ENCODE measurements around the gene XRN1.
A peak's percentile ranks its signal among the peaks of the same experiment; 100 is the strongest.
"Not testable (repeated sequence)": the region's sequence is repeated elsewhere in the genome, so short reads cannot be mapped to it uniquely, and the experiment has no call there.

Gene XRN1, protein sequence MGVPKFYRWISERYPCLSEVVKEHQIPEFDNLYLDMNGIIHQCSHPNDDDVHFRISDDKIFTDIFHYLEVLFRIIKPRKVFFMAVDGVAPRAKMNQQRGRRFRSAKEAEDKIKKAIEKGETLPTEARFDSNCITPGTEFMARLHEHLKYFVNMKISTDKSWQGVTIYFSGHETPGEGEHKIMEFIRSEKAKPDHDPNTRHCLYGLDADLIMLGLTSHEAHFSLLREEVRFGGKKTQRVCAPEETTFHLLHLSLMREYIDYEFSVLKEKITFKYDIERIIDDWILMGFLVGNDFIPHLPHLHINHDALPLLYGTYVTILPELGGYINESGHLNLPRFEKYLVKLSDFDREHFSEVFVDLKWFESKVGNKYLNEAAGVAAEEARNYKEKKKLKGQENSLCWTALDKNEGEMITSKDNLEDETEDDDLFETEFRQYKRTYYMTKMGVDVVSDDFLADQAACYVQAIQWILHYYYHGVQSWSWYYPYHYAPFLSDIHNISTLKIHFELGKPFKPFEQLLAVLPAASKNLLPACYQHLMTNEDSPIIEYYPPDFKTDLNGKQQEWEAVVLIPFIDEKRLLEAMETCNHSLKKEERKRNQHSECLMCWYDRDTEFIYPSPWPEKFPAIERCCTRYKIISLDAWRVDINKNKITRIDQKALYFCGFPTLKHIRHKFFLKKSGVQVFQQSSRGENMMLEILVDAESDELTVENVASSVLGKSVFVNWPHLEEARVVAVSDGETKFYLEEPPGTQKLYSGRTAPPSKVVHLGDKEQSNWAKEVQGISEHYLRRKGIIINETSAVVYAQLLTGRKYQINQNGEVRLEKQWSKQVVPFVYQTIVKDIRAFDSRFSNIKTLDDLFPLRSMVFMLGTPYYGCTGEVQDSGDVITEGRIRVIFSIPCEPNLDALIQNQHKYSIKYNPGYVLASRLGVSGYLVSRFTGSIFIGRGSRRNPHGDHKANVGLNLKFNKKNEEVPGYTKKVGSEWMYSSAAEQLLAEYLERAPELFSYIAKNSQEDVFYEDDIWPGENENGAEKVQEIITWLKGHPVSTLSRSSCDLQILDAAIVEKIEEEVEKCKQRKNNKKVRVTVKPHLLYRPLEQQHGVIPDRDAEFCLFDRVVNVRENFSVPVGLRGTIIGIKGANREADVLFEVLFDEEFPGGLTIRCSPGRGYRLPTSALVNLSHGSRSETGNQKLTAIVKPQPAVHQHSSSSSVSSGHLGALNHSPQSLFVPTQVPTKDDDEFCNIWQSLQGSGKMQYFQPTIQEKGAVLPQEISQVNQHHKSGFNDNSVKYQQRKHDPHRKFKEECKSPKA (N-terminal part only)

DNA sequence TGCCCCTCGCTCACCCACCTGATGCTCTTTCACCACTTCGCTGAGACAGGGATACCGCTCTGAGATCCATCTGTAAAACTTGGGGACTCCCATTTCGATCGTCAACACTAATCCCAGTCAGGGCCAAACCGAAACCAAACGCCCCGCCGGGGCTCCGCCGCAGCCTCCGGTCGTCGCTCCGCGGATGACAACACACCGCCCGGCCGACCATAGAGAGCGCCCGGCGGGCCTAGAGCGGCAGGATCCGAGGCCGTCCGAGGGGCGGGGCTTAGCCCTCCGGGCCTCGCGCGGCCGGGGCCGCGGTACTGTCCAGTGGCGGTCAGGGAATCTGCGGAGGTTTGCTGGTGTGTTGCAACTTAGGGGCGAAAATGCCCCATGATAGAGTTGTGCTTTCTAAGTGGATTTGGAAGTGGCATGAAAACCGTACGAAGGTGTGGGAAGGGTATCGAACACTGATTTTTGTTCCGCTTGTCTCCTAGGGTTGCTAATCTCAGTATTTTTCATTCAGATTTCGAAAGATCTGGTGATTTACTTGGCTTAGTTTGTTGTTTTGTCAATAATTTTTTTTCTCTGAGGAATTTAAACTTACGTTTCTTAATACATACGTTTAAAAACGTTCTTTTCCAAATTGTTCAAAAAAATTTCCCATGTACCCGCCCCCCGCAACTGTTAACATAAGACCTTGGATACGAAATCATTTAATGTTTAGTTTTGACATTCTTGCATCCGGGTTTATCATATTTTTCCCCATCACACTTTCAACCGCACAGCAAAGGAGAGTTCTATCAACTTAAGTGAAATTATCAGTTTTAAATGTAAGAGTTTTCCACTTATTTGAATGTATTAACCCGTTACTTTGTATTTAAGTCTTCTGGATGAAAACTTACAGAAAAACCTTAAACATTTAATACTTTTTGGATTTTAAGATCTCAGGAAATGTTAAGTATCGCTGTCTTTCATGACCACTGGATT is at the start of gene XRN1:
XRN1 (minus strand) TSS at position 186 of the 972 bp plus-strand sequence; CDS start at position 93, 93 bp downstream.
- peak; percentile 85 for DNase-seq

DNA sequence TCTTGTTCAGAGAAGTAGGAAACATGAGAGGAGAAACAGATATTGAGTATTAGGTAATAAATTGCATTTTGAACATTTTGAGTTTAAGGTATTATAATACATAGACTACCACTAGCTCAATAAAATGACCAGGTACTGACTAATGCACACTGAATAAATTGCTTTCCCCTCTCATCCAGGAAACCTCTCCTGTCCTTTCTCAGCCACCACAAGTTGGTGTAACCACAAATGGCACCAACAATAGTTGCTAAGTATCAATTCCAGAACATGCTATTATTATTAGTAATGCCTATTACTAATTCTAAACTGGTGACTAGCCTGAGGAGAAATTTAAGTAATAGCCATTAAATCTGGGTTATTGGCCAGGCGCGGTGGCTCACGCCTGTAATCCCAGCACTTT is 47.3 kb upstream of the XRN1 start:
- DNase-seq: no peak

DNA sequence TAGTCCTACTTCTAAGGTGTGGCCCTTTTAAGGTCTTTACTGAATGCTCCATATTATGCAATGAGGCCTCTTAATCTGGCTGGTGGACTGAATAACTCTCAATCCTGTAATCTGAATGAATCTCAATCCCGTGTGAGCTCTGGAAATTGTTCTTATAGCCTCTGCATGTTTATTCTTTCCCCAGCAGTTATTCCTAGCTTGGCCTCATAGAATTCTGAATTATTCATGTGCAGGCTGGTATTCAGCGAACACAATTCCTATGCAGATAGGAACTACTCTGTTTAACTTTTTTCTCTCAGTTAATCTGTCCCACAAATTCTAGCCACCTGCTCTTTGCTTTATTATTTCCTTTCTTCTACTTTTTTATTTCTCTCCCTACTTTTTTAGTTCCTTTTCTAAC is 44.3 kb upstream of the XRN1 start:
- DNase-seq: no peak

DNA sequence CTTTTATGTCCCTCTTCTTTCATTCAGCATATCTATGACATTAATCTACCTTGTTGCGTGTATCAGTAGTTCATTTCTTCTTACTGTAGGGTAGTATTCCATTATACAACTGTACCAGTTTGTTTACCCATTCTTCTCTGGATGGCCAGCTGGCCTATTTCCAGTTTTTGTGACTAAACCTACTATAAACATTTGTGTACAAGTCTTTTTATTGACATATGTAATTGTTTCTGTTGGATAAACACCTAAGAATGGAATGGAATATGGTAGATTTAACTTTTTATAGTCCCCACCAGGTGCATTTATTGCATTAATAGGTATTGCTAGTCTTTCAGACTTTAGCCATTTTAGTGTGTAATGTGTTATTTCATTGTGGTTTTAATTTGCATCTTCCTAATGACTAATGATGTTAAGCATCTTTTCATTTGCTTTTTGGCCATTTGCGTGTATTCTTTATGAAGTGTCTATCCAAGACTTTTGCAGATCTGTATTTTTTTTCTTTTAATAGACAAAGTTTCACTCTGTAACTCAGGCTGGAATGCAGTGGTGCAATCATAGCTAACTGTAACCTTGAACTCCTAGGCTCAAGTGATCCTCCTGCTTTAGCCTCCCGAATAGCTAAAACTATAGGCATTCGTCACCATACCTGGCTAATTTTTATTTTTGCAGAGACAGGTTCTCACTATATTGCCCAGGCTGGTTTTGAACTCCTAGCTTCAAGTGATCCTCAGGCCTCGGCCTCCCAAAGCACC is 41.9 kb upstream of the XRN1 start:
- peak; percentile 19 for DNase-seq

DNA sequence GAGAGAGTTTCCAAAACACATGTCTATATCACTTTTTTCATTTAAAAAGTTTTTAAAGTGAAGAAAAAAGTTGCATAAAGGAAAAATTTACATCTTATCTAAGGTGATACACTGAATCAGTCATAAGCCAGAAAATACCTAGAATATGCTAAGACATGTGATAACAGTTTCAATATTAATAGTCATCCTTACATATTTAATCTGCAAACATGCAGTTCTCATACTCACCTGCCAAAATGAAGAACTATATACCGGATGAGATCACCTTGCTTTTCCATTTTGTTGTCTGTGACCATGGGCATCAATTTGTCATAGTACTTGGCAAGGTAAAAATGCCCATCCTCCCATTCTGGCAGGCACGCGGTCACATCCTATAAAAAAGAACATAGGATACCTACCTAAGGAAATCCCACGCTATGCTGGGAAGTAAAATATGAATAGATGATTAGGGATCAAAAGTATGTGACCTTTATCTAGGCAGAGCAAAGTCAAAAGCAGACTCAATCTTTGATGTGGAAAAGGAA is 37.1 kb upstream of the XRN1 start:
- no peak for DNase-seq

DNA sequence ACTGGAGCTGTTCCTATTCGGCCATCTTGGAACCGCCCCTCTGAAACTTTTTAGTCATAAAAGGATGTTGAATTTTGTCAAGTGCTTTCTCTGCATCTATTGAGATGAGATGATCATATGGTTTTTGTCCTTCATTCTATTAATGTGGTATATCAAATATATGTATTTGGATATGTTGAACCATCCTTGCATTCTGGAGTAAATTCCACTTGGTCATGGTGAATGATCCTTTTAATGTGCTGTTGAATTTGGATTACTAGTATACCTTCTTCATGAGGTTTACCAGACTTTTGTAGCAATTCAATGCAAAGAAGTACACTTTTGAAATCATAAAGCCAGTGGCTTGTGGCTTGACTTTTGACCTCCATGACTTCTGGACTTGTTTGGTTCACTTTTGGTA is 33.4 kb upstream of the XRN1 start:
- no peak for DNase-seq

DNA sequence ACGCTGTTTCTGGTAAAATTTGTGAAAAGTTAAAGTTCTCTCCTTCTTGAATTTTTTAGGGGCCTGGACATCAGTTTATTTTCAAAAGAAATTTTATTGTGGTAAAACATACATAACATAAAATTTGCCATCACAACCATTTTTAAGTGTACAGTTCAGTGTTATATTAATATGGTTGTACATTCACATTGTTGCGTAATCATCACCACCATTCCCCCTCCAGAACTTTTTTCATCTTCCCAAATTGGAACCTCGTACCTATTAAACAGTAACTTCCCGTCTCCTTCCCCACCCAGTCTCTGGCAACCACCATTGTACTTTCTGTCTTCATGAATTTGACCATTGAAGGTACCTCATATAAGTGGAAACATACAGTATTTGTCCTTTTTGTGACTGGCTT is 23.0 kb upstream of the XRN1 start:
- DNase-seq: no peak

DNA sequence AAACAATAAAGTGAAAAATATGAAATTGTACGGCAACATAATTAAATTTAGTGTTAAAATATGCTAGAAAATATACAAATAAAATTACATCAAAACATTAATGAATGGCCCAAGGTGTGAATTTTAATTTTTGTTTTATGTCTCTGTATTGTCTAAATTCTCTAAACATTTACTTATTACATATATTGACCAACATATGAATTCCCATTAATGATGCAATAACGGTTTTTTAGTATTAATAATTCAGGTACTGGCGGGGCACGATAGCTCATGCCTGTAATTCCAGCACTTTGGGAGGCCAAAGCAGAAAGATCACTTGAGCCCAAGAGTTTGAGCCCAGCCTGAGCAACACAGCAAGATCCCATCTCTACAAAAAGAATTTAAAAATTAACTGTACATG is 20.6 kb upstream of the XRN1 start:
- no peak for DNase-seq

DNA sequence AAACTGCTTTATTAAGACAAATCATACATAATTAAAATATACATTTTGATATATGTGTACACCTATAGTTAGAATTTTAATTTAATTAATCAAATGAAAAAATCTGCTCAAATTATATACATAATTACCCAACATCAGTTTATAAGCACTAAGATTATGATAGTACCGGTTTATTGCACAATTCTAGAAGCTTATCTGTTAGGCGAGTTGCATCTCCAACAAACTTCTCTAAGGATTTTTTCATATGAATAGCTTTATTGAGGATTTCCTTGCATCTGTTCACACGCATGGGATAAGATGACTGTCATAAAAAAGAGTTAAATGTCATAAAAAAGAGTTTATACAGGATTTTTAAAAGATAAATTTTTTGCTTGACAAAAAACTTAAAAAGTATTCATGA is 19.9 kb upstream of the XRN1 start:
- DNase-seq: no peak

DNA sequence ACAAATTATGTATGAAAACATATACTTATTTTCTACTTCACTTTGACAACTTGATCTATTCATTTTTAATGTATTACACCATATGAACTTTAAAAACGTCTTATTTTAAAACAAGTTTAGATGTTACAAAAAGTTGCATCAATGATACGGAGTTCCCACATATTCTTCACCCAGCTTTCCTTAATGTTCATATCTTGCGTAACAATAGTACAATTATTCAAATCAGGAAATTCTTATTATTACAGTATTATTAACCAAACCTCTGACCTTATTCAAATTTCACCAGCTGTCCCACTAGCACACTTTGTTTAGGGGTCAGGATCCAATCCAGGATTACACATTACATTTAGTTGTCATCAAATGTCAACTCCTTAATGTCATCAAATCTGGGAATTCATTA is 12.9 kb upstream of the XRN1 start:
- no peak for DNase-seq

DNA sequence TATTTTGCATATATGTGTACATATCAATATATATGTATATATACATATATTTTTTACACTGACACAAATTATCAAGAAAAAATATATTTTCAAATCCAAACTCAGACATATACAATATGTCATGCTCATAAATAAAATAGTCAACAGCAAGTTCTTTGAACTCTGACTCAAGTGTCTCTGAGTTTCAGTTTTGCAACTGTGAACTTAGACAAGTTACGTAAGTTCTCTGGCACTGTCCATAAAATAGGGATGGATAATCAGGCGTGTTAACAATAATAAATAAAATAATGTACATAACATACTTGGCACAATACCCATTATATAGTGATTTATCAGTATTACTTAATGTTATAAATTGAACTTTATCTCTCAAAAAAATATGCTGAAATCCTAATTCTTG is 12.1 kb upstream of the XRN1 start:
- no peak for DNase-seq

DNA sequence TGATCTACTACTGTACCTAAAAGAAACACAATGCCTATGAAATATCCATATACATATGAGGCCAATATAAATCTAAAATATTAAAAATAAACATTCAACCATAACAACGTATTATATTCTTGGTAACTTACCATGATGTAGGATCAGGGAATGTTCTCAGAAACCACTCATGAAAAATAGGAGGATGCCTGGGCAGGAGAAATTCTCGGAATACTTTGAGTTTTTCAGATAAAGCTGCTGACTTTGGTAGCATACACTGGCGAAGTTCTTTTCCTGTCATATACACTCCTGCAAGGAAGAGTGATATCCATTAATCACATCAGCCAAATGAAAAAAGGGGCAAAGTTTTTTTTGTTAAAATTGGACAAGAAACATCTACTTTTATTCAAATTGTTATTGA is 11.3 kb upstream of the XRN1 start:
- DNase-seq: no peak

DNA sequence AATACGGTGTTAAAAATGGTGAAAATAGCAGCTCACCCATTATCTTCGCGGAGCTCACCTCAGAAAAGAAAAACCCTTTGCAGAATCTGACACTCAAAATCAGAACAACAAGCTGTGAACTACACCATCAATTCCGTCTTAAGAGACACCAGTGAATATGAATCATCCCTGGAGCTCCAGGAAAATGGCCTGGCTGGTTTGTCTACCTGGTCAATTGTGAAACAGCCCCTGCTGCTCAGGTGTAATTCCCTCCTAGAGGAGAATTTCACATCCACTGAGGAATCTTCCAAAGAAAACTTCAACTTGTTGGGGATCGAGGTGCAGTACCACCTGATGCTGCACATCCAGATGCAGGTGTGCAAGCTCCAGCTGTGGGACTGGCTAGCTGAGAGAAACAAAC is 3.0 kb upstream of the XRN1 start:
- DNase-seq: no peak

DNA sequence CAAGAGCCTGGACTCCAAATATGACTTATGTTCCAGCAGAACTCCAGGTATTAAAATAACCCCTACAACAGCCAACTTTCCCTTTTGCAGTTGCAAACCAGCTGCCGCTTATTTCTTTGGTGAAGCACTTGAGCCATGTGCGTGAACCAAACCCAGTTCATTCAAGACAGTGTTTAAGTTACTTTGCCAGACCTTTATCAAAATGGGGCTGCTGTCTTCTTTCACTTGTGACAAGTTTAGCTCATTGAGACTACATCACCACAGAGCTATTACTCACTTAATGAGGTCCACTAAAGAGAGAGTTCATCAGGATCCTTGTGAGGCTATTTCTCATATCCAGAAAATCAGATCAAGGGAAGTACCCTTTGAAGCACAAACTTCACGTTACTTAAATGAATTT is 2.4 kb upstream of the XRN1 start:
- no peak for DNase-seq

DNA sequence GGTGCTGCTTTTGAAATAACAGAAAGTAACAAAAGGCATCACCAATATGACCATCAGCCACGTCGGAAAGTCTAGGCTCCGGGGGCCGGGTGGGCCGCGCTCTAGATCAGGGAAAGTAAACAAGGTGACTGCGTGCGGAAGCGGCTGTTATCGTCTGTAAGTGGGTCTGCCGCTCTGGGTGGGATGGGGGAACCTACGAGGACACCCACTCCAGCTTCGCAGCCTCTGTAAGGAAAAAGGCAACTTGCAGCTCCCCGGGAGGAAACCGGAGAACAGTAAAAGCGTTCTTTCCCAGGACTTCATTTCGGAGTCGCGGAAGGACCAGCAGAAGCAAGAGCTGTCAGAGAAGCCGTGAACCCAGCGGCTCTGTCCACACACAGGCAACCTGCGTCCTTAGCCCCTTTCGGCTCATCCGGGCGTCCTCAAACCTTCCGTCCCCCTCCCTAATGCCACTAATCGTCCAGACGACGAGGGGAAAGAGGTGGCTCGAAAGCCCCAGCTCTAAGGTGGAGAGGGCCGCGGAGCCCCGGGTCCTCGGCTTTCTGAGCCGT is 461 bp downstream of the XRN1 start:
- DNase-seq: no peak

DNA sequence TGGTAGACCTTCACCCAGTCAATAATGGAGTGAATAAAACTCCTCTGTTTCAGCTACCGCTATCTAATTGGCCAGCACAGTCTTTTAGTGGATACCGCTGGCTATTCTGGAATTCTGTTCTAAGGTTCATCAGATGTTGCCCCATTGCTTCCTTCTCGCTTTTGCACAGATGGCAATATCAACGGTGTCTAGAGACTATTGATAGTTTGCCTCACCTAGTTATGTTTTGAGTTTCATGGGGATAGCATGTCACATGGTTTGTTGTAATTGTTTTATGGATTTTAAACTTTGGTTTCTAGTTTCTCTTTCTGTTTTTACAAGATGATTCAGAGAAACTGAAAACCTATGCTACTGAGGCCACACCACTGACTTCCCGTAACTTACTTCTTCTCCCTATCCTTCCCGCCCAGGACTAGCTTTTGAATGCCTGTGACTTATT is 2.0 kb downstream of the XRN1 start:
- no peak for DNase-seq

DNA sequence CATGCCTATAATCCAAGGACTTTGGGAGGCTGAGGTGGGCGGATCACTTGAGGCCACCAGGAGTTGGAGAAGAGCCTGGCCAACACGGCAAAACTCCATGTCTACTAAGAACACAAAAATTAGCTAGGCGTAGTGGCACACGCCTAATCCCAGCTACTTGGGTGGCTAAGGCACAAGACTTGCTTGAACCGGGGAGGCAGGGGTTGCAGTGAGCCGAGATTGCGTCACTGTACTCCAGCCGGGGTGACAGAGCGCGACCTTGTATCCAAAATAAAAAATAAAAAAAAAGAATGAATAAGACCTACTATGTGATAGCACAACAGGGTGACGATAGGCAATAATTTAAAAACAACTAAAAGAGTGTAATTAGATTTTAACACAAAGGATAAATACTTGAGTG is 3.5 kb downstream of the XRN1 start:
- no peak for DNase-seq

DNA sequence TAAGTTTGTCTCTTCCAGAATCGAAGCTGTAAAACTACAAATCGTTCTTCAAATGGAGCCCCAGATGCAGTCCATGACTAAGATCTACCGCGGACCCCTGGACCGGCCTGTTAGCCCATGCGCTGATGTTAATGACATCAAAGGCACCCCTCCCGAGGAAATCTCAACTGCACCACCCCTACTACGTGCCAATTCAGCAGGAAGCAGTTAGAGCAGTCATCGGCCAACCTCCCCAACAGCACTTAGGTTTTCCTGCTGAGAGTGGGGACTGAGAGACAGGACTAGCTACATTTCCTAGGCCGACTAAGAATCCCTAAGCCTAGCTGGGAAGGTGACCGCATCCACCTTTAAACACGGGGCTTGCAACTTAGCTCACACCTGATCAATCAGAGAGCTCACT is 4.8 kb downstream of the XRN1 start:
- not testable (repeated sequence) for DNase-seq

DNA sequence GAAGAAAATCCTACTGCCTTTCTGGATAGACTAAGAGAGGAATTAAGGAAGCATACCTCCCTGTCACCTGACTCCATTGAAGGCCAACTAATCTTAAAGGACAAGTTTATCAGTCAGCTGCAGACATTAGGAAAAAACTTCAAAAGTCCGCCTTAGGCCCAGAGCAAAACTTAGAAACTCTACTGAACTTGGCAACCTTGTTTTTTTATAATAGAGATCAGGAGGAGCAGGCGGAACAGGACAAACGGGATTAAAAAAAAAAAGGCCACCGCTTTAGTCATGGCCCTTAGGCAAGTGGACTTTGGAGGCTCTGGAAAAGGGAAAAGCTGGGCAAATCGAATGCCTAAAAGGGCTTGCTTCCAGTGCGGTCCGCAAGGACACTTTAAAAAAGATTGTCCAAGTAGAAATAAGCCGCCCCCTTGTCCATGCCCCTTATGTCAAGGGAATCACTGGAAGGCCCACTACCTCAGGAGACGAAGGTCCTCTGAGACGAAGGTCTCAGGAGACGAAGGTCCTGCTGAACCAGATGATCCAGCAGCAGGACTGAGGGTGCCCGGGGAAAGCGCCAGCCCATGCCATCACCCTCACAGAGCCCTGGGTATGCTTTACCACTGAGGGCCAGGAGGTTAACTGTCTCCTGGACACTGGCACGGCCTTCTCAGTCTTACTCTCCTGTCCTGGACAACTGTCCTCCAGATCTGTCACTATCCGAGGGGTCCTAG is 8.2 kb downstream of the XRN1 start:
- DNase-seq: not testable (repeated sequence)

DNA sequence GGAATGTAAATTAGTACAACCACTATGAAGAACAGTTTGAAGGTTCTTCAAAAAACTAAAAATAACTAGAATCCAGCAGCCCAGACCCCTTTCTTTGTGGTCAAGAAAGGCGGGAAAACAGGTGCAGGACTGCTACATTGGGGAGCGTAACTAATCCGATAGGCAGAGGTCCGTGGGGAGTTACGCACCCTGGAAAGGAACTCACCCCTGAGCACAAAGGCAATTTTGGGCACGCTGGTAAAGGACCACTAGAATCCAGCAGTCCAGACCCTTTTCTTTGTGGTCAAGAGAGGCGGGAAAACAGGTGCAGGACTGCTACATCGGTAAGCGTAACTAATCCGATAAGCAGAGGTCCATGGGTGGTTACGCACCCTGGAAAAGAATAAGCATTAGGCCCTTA is 9.7 kb downstream of the XRN1 start:
- DNase-seq: not testable (repeated sequence)

Measured in NCI-H2029 (cell line).